Activated naive CD4-positive, alpha-beta T cell treated with anti-CD3 and anti-CD28 coated beads, Interleukin-2, amount 50 U/mL, for 16 hours (primary cell): Measurements from ENCODE around the gene OCIAD2.
"Not testable (repeated sequence)": the region's sequence is repeated elsewhere in the genome, so short reads cannot be mapped to it uniquely, and the experiment has no call there.

Experiments
- DNase-seq: peaks from one replicate; pipeline ENCODE4 v3.0.0-alpha.2; 2020

The OCIAD2 gene

DNA sequence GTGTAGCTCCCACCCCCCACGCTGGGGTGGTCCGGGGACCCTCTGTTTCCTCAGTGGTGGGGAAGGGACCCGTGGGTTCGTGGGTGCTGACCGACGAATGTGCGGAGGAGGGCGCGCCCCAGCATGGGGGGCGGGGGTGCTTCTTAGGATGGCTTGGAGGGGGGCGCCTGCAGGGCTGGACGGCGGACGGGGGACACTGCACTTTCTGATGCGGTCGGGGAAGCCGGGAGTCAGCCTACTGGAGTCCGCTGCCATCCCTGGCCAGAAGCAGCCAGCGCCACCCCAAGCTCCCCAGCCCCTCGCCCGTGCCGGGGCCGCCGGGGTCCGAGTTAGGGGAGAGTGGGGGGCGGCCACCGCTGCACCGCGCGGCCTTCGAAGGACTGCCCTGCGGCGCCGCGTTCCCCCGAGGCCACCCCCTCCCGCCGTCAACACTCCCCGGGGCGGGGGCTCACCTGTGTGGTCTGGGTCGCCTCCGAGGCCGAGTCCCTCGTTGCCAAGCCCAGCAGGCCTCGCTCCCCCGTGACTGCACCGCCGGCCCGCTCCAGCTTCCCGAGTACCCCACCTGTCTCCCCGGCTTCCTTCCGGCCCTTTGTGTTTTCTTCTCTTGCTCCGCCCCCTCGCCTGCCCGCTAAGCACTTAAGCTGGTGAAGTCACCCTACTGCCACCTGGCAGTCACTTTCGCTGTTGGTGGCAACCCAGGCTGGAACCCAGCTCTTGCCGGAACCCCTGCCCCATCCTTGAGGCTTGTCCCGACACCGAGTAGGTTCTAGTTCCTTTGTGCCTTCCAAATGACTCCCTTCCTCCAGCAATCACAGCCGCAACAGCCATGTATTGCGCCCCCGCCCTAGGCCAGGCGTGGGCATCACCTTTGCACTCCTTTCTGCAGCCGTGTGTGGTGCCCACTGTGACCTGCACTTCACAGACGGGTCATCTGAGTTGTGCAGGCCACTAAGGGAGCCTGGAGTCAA lies at the start of gene OCIAD2:
Gene OCIAD2 (minus strand): TSS at position 569 of the 968 bp plus-strand sequence. CDS start 2,225 bp downstream, outside the sequence.
- DNase-seq, result peak; percentile 82

DNA sequence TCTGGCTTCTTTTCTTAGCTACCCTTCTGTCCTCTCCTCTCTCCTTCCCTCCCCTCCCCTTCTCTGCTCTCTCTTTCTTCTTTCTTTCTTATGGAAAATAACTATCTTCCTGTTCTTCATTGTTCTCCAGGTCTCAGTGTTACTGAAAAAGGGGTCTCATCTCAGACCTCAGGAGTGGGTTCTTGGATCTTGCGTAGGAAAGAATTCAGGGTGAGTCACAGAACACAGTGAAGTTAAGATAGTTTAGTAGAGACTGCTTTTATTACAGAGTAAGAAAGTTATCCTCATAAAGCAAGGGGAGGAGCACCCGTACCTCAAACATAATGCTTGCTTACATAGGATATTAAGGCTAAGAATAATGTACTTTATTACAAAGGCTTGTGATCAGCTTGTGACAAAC lies 47.7 kb upstream of the OCIAD2 start:
- DNase-seq, result no peak

DNA sequence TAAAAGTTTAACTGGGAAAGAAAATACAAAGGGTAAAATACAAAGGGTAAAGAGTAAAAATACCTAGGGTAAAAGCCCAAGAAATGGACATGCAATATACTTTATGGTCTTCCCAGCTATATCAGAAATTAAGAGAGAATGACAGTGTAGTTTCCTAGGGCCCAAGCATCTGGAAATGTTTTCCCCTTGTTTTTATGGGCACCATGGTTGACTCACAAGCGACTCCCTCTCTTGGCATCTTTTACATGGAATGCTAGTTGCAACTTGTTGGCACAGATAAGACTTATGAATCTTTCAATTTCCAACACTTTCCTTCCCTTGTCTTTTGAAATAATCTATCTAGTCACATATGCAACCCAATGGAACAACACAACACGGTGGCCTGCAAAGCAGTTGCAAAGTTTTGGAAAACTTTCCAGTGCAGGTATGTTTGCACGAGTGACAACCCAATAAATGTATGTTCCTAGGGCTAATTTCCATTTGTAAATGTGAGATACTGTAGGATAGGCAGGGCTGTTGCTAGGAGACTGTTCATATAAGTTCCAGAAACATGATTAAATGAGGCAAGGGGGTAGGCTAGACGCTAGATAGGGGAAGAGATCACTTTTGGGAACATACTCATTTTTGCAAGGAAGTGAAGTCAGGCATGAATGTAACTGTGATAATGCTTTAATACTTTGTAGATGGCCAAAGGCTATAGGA lies 43.1 kb upstream of the OCIAD2 start:
- no peak for DNase-seq

GRCh38 chr4:48949086-48949485 lies 42.5 kb upstream of the OCIAD2 start:
- DNase-seq, result no peak

GRCh38 chr4:48947731-48948130 lies 41.2 kb upstream of the OCIAD2 start:
- DNase-seq, result no peak

GRCh38 chr4:48945981-48946380 lies 39.4 kb upstream of the OCIAD2 start:
- DNase-seq, result no peak

- DNase-seq, result peak; percentile 40
These were observed 38.2 kb upstream of the OCIAD2 start for GRCh38 chr4:48944756-48945241.

DNA sequence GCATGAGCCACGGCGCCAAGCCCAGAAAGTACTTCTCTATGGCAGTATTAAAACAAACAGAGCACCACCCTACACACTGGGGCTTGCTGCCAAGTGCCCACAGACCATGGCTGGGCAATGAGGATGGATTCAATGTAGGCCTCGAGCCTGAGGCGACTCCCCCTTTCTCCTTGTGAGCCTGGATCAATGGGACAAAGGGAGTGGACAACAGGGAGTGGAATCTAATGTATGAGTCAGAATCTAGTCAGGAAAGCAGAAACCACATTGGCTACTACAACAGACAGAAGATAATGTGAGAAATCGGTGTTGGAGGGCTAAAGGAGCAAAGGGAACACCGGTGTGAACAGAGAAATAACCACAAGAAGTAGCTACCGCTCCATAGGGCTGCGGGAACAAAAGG lies 37.7 kb upstream of the OCIAD2 start:
- no peak for DNase-seq

- no peak for DNase-seq
These were observed 36.8 kb upstream of the OCIAD2 start for GRCh38 chr4:48943387-48943786.

DNA sequence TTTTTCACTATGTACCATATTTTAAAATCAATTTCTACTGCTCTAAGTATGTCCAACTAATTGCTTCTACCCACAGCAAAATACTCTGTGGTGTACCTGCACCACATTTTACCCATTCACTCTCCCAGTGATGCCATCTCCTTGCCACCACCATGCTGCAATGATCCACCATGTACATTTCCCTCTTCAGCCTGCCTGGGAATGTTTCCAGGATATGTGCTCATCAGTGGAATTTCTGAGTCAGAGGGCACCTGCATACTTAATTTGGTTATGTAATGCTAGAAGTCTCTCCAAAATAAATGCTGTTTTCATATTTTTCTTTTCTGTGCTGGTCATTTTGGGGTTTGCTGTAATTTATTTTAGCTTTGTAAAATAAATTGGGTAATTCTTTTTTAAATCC lies 33.2 kb upstream of the OCIAD2 start:
- no peak for DNase-seq

DNA sequence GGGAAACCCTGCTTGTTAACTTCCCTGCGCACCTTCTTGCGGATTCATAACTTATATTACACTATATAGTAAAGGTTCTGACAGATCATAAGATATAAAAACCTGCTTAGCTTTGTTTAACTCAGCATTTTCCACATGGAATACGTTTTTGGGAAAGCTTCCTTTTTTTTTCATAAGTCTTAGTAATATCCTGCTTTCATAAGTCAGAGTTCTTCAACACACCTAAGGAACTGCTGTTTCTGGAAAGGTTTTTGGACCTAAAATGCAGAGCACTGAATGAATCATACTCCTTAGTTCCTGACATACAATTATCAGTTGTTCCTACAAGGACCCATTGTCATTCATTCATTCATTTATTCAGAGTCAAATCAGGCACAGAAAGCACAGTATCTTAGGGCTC lies 32.3 kb upstream of the OCIAD2 start:
- no peak for DNase-seq

DNA sequence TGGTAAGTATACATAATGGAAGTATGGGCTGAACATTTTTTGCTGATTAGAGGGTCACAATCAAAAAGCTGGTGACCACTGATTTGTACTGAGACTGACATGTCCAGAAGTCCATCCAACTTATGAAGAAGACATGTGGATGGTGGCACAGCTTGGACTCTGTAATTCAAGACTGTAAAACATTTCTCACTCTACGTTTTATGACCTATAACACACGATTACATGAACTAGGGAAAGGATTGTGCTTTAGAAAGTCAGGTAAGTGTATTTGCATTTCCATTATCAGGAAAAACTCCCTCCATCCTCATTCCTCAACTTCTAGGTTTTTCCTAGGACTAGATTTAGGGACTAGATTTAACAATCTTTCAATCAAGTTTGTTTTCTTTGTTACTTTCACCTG lies 30.5 kb upstream of the OCIAD2 start:
- no peak for DNase-seq

DNA sequence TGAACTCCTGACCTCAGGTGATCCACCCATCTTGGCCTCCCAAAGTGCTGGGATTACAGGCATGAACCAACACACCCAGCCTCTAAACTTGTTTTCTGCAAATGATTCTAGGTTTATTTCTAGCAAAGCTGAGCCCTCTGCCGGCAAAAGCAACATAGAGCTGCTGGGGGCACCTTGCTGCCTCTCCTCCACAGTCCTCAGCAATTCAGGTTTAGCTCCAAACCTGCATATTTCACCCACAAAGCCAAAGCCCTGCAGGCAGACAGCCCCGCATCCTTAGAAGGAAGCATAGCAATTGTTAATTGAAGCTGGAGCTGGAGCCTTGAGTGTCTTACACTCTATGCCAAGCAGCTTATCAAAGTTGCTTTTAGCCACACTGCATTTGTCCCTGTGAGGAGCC lies 24.9 kb upstream of the OCIAD2 start:
- DNase-seq, result no peak

GRCh38 chr4:48930654-48931053 lies 24.1 kb upstream of the OCIAD2 start:
- DNase-seq, result no peak

DNA sequence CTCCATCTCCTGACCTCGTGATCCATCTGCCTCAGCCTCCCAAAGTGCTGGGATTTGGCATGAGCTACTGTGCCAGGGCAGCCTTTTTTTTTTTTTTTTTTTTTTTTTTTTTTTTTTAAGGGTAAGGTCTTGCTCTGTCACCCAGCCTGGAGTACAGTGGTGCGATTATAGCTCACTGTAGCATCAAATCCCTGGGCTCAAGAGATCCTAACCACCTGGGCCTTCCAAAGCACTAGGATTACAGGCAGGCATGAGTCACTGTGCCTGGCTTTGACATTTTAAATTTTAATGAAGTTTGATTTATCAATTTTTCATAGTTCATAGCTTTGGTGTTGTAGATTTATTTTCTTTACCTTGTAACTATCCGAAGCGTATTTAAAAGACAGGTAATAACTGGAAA lies 17.8 kb upstream of the OCIAD2 start:
- DNase-seq, result no peak

GRCh38 chr4:48923065-48923464 lies 16.5 kb upstream of the OCIAD2 start:
- not testable (repeated sequence) for DNase-seq

GRCh38 chr4:48914311-48914710 lies 7.7 kb upstream of the OCIAD2 start:
- DNase-seq, result no peak

DNA sequence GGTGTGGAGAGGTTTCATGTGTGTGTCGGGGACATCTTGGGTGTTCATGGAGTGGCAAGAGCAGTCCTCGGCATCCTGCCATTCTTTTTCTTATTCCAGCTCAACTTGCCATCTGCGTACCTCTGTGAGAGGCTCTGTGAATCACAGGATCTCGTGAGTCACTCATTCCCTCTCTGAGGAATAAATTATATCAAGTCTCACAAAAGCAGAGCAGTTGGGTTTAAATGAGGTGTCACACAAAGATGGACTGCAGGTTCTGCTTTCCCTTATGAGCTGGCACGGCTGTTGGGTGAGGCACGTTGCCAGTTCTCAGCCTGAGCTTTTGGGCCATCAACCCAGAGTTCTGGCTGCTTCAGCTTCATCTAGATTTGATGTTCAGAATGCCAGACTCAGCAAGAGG lies 6.8 kb upstream of the OCIAD2 start:
- no peak for DNase-seq

DNA sequence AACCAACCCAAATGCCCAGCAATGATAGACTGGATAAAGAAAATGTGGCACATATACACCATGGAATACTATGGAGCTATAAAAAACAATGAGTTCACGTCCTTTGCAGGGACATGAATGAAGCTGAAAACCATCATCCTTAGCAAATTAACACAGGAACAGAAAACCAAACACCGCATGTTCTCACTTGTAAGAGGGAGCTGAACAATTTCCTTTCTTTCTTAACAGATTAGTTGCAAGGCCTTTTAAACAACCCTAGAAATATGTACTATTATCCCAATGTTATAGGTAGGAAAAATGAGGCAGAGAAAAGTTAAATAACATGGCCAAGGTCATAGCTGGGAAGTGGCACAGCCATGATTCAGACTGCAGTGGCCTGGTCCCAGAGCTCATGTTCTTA lies 5.8 kb upstream of the OCIAD2 start:
- no peak for DNase-seq

DNA sequence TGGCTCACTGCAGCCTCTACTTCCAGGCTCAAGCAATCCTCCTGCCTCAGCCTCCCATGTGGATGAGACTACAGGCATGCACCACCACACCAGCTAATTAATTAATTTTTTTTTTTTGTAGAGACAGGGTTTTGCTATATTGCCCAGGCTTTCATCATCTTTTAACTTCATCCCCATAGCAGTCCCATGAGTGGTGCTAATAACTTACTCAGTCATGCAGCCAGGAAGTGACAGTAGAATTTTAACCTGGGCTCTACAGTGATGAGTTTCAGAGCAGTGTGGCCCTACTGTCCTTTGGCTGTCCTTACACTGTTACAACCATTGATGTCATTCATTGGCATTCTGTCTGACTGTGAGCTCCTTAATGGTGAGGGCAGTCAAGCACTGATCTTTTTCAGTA lies 3.9 kb upstream of the OCIAD2 start:
- DNase-seq, result no peak

GRCh38 chr4:48909697-48910096 lies 3.1 kb upstream of the OCIAD2 start:
- DNase-seq, result peak; percentile 69

DNA sequence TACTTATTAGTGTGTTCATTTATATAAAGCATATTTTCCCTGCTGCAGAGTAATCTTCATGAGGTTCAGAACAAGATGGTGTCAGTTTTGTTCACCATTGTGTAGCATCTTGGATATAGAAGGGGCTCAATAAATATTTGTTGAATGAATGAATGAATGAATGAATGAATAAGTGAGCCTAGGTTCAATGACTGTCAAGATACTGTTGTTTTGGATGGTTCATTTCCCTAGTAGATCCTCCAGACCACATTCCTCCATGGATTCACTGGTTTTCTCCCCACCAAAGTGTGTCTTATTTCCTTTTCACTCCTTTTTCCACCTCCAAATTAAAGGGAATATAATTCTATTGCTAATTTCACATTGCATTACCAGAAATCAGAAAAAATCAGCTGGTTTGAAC lies 2.1 kb upstream of the OCIAD2 start:
- no peak for DNase-seq

DNA sequence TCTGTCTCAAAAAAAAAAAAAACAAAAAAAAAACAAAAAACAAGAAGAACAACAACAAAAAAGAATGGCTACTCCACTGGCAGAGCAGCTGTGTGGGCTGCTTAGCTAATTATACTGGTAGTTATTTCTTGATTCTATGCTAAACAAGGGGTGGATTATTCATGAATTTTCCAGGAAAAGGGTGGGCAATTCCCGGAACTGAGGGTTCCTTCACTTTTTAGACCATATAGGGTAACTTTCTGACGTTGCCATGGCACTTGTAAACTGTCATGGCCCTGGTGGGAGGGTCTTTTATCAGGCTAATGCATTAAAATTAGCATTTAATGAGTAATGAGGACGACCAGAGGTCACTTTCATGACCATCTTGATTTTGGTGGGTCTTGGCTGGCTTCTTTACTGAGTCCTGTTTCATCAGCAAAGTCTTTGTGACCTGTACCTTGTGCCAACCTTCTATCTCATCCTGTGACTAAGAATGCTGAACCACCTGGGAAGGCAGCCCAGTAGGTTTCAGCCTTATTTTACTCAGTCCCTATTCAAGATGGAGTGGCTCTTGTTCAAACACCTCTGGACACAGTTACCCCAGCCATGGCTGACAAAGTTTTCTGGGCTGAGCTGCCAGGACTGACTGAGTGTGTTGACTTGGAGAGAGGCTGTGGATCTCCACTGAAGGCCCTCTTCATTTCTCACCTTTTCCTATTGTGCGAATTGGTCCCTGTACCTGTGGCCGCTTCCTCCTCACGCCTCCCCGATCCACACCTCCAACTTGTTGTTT lies 1.3 kb upstream of the OCIAD2 start:
- no peak for DNase-seq
